C4-2B (cell line): ENCODE measurements around the gene CD37.

ENCODE experiments used
- ZFX ChIP-seq: fragments of 450-650 bp; IDR thresholded peaks from 2 replicates; pipeline ENCODE4 v1.6.1; 2017
- TF ChIP-seq, protein P1 (sequence below): fragments of 450-650 bp; conservative IDR thresholded peaks from 2 replicates; pipeline ENCODE4 v1.5.1; 2017; ENCODE audit warnings: mild to moderate bottlenecking

DNA sequence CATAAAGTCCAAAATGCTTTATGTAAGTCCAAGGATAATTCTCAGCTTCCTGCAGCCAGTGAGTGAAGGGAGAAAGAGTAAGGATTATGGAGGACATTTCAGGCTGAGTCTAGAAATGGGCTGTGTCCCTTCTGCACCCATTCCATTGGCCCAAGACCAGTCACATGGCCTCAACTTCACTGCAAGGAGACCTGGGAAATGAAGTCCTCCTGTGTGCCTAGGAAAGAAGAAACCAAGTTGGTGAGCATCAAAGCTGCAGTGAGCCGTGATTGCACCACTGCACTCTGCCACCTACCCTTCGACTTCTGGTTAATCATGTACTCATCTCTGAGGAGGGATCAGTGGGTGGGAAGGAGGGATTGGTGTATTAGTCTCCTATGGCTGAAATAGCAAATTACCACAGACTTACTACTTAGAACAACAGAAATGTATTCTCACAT is 3.6 kb upstream of the CD37 start:
- TF ChIP-seq, protein P1, sequence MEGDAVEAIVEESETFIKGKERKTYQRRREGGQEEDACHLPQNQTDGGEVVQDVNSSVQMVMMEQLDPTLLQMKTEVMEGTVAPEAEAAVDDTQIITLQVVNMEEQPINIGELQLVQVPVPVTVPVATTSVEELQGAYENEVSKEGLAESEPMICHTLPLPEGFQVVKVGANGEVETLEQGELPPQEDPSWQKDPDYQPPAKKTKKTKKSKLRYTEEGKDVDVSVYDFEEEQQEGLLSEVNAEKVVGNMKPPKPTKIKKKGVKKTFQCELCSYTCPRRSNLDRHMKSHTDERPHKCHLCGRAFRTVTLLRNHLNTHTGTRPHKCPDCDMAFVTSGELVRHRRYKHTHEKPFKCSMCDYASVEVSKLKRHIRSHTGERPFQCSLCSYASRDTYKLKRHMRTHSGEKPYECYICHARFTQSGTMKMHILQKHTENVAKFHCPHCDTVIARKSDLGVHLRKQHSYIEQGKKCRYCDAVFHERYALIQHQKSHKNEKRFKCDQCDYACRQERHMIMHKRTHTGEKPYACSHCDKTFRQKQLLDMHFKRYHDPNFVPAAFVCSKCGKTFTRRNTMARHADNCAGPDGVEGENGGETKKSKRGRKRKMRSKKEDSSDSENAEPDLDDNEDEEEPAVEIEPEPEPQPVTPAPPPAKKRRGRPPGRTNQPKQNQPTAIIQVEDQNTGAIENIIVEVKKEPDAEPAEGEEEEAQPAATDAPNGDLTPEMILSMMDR = no peak
- no peak for TF ChIP-seq ZFX
